Heart left ventricle (tissue), 16 donors: ENCODE data around the gene MEP1A. TPM values are rescaled to one million over a fixed set of nuclear protein-coding genes. Genes with fewer than 3 reads are reported as not detected.

Source experiments
- ATAC-seq, 4 donors: fragments of 200-7000 bp; cut with Tn5 transposase; one replicate each; pipeline ENCODE4 v1.9.1; 2020 to 2022; ENCODE audit warnings: moderate library complexity in 4 of 4, mild to moderate bottlenecking in 3 of 4, moderate number of reproducible peaks in 1 of 4
- DNase-seq, 5 donors: peaks; one replicate each; pipeline ENCODE4 v3.0.0-alpha.2; 2020
- H3K27ac ChIP-seq, 12 donors: fragments of 200-600 bp; sonication (generic) in 4 of 12; one replicate each; pipeline versions ENCODE4 v1.5.0 to v1.8.0; 2016 to 2022; ENCODE audit warnings: mild to moderate bottlenecking in 2 of 12
- H3K27me3 ChIP-seq, 9 donors: fragments of 200-600 bp; sonication (generic) in 2 of 9; one replicate each; pipeline versions ENCODE4 v1.5.1 to v1.8.0; 2016 to 2022; ENCODE audit warnings: mild to moderate bottlenecking in 3 of 9
- H3K36me3 ChIP-seq, 9 donors: fragments of 200-600 bp; sonication (generic) in 2 of 9; one replicate each; pipeline versions ENCODE4 v1.5.0 to v1.8.0; 2018 to 2022; ENCODE audit warnings: mild to moderate bottlenecking in 2 of 9
- H3K4me1 ChIP-seq, 12 donors: fragments of 200-600 bp; sonication (generic) in 4 of 12; one replicate each; pipeline versions ENCODE4 v1.5.0 to v1.8.0; 2016 to 2022; ENCODE audit warnings: mild to moderate bottlenecking in 3 of 12
- H3K4me3 ChIP-seq, 12 donors: fragments of 200-600 bp; sonication (generic) in 4 of 12; one replicate each; pipeline versions ENCODE4 v1.5.0 to v1.8.0; 2017 to 2022; ENCODE audit warnings: mild to moderate bottlenecking in 9 of 12, moderate library complexity in 4 of 12
- H3K9me3 ChIP-seq, 12 donors: fragments of 200-600 bp; sonication (generic) in 4 of 12; one replicate each; pipeline versions ENCODE4 v1.5.0 to v1.8.0; 2016 to 2022; ENCODE audit warnings: mild to moderate bottlenecking in 1 of 12
- CTCF ChIP-seq, 12 donors: fragments of 200-600 bp; sonication (generic) in 4 of 12; IDR thresholded peaks; one replicate each; pipeline versions ENCODE4 v1.5.0 to v1.8.0; 2018 to 2022; ENCODE audit warnings: antibody characterized with exemption in 12 of 12, mild to moderate bottlenecking in 5 of 12
- POLR2A ChIP-seq, 2 donors: fragments of 450-650 bp; IDR thresholded peaks; one replicate each; pipeline ENCODE4 v1.6.1; 2017; ENCODE audit warnings: antibody characterized with exemption in 2 of 2, mild to moderate bottlenecking in 2 of 2, moderate library complexity in 2 of 2
- WGBS, 4 donors: extraction: QIAGEN DNeasy Blood & Tissue Kit in 2 of 4; methylation state at CpG; one replicate each; pipeline versions ENCODE4 v1.1.5 to v1.1.7; 2013 to 2018; 5-methylcytosine and 5-hydroxymethylcytosine counted together
- intact Hi-C, 10 donors: fragments of 100-400 bp; cut with DNase I; formaldehyde crosslinking; loops; one replicate each; pipeline versions ENCODE4 v1.11.1 to v1.14.2; 2022
- polyA plus RNA-seq, 2 donors: library from polyadenylated mRNA; stranded (reverse); fragments of 200-250 nt; gene quantifications; one replicate each; pipeline ENCODE4 v1.2.3, GENCODE V29; 2013
- total RNA-seq, 9 donors: library from RNA; depleted of rRNA in 2 of 9; stranded (reverse); fragments of >200 nt in 2 of 9; fragmentation: NEBNext Ultra II Directional in 3 of 9; extraction: Animal tissue kit (Norgen Biotek cat#: 25700) in 3 of 9; gene quantifications; one replicate each; pipeline versions ENCODE4 v1.1.0 to v1.2.4, GENCODE V29; 2016 to 2023
- donor health status: ischemic (EF 13 %, LVEDD 7.1; RV severe dilation, severe dysfunction).
- donor health status: healthy with polysubstance abuse.
- donor health status: DM: no; HTN: yes; CAD: no.
- donor health status: DM: no; HTN: no; CAD: no.
- donor health status: ischemic (EF 25% LVEDD 6.9; RV normal size, moderate dysfunction).
- donor health status: ischemic (EF 25% LVEDD 5.7; RV mildly dilated, moderate dysfunction).
- donor health status: healthy.
- donor health status: DM: yes; HTN: yes; CAD: no.
- donor health status: ischemic (EF 35%, LVEDD 5.7; RV mildly dilated, moderate dysfunction).
- donor health status: nonischemic (EF 11% LVEDD 7.7; RV severe dilation, severe dysfunction).
- donor health status: DM: yes; HTN: yes; CAD: no.
- donor health status: PGD.
- donor health status: ischemic (EF 29% LVEDD 5.4; RV normal size, mild dysfunction).
- donor health status: nonischemic (EF 23%, LVEDD 6.1; RV moderate dilation, normal function).

The MEP1A gene
- total and polyA plus RNA-seq, 11 donors, result not detected

- H3K4me3 ChIP-seq, result no peak overlapping the region
- intact Hi-C loops, result no loop called here
- DNase-seq (no peak), ATAC-seq (no peak)
- peaks cover 0 to 18% (median 0%) of the 10 kb centered on the region in 12 donors for H3K4me1 ChIP-seq
- TF ChIP-seq CTCF (IDR thresholded peaks at IDR 0.05), result no peak
- no peak for TF ChIP-seq POLR2A (IDR thresholded peaks at IDR 0.05)
- H3K27ac ChIP-seq, result no peak overlapping the region
- 84 to 94% (median 89%) methylated on average over 5 of the region's 5 CpGs for WGBS, 4 donors
- H3K36me3 ChIP-seq, result peaks cover 0 to 85% (median 40%) of the 10 kb centered on the region in 9 donors
- H3K9me3 ChIP-seq, result no peaks in the 10 kb centered on the region
- H3K27me3 ChIP-seq, result no peaks in the 10 kb centered on the region
Measured at GRCh38 chr6:46879003-46879402, 85.8 kb downstream of the MEP1A start.

- intact Hi-C loops, result no loop called here
- Histone ChIP-seq H3K36me3 (peaks cover 0 to 99% (median 36%) of the 10 kb centered on the region in 9 donors), H3K4me3 (no peak overlapping the region), H3K27ac (no peak overlapping the region), H3K4me1 (no peaks in the 10 kb centered on the region), H3K27me3 (no peaks in the 10 kb centered on the region), H3K9me3 (no peaks in the 10 kb centered on the region)
- DNase-seq (no peak), ATAC-seq (no peak)
- TF ChIP-seq CTCF (IDR thresholded peaks at IDR 0.05), result no peak
- WGBS, 4 donors, result 74 to 90% (median 75%) methylated on average over 2 of the region's 2 CpGs
Measured at GRCh38 chr6:46882645-46883044, 89.5 kb downstream of the MEP1A start.

GRCh38 chr6:46888031-46888430 is 94.8 kb downstream of the MEP1A start:
- Histone ChIP-seq H3K27ac (no peak overlapping the region), H3K9me3 (no peaks in the 10 kb centered on the region), H3K36me3 (peaks cover 0 to 66% (median 14%) of the 10 kb centered on the region in 9 donors), H3K4me3 (no peak overlapping the region), H3K27me3 (no peaks in the 10 kb centered on the region), H3K4me1 (peaks cover 0 to 11% (median 0%) of the 10 kb centered on the region in 12 donors)
- intact Hi-C loops, result no loop called here
- WGBS, 4 donors, result 46 to 57% (median 52%) methylated on average over 3 of the region's 3 CpGs
- ATAC-seq, result no peak
- no peak for TF ChIP-seq CTCF (IDR thresholded peaks at IDR 0.05)
- DNase-seq, result no peak

- intact Hi-C loops, result no loop called here
- no peak for TF ChIP-seq POLR2A (IDR thresholded peaks at IDR 0.05)
- TF ChIP-seq CTCF (IDR thresholded peaks at IDR 0.05), result no peak
- DNase-seq (no peak), ATAC-seq (no peak)
- Histone ChIP-seq H3K36me3 (peaks cover 0 to 64% (median 9%) of the 10 kb centered on the region in 9 donors), H3K4me1 (peaks cover 0 to 13% (median 3%) of the 10 kb centered on the region in 12 donors), H3K4me3 (no peak overlapping the region), H3K9me3 (no peaks in the 10 kb centered on the region), H3K27ac (no peak overlapping the region), H3K27me3 (no peaks in the 10 kb centered on the region)
- WGBS, 4 donors, result 83 to 91% (median 88%) methylated on average over 4 of the region's 4 CpGs
Measured at GRCh38 chr6:46888578-46888977, 95.4 kb downstream of the MEP1A start.

Other genes starting within 250 kb of the MEP1A start
- 10 to 100 TPM in 1 of 9 donors, 1 to 10 TPM in 8; 3.4 to 10.5 (median 6.1) TPM for gene CYP39A1, start 140.6 kb upstream of the MEP1A start, total RNA-seq
- gene CYP39A1, start 140.6 kb upstream of the MEP1A start, polyA plus RNA-seq, result 1 to 10 TPM; 2.9 to 4.0 TPM
- 10 to 100 TPM in 7 of 9 donors, 1 to 10 TPM in 2; 7.5 to 16.0 (median 10.5) TPM for gene SLC25A27, start 140.4 kb upstream of the MEP1A start, total RNA-seq
- gene SLC25A27, start 140.4 kb upstream of the MEP1A start, polyA plus RNA-seq, result 10 to 100 TPM in 1 of 2 donors, 1 to 10 TPM in 1; 2.5 to 23.3 TPM
- gene TDRD6, start 105.5 kb upstream of the MEP1A start, total RNA-seq, result 1 to 10 TPM in 2 of 9 donors, under 1 TPM in 7; 0.12 to 1.5 (median 0.58) TPM
- gene TDRD6, start 105.5 kb upstream of the MEP1A start, polyA plus RNA-seq, result under 1 TPM; 0.08 to 0.42 TPM
- 10 to 100 TPM in 1 of 9 donors, 1 to 10 TPM in 1, under 1 TPM in 5, not detected in 2; 0.19 to 10.8 (median 0.58) TPM for gene PLA2G7, start 58.0 kb upstream of the MEP1A start, total RNA-seq
- gene PLA2G7, start 58.0 kb upstream of the MEP1A start, polyA plus RNA-seq, result under 1 TPM in 1 of 2 donors, not detected in 1; 0.26 TPM
- gene ANKRD66, start 46.5 kb upstream of the MEP1A start, total RNA-seq, result not detected
- gene ANKRD66, start 46.5 kb upstream of the MEP1A start, polyA plus RNA-seq, result not detected
- gene ADGRF5, start 128.5 kb downstream of the MEP1A start, total RNA-seq, result 10 to 100 TPM; 27.3 to 89.6 (median 47.6) TPM
- gene ADGRF5, start 128.5 kb downstream of the MEP1A start, polyA plus RNA-seq, result 10 to 100 TPM; 24.5 to 36.2 TPM
- gene ADGRF1, start 248.9 kb downstream of the MEP1A start, total RNA-seq, result under 1 TPM in 1 of 9 donors, not detected in 8; 0.23 TPM
- gene ADGRF1, start 248.9 kb downstream of the MEP1A start, polyA plus RNA-seq, result not detected